ENCODE measurements around the gene GIMAP8.

- TF ChIP-seq SPI1 (IDR thresholded peaks at IDR 0.05; ENCODE audit: borderline replicate concordance, low read depth) = no peak
- TF ChIP-seq CTCF (IDR thresholded peaks at IDR 0.05; ENCODE audit: insufficient read depth, low read length) = no peak
- no peak for TF ChIP-seq REST (IDR thresholded peaks at IDR 0.05; ENCODE audit: insufficient replicate concordance, low read depth)
- no peak for TF ChIP-seq GABPA (IDR thresholded peaks at IDR 0.05; ENCODE audit: low read depth)
- no peak for TF ChIP-seq POLR2AphosphoS5 (IDR thresholded peaks at IDR 0.05; ENCODE audit: low read depth)
Measured at GRCh38 chr7:150502519-150502918, 52.1 kb downstream of the GIMAP8 start.
